NB4 (cell line): ENCODE results near the gene SRGAP1.

Experiments
- CTCF ChIP-seq: IDR thresholded peaks from one replicate; pipeline ENCODE4 v1.5.1; 2012; ENCODE audit warnings: low read depth, low read length
- MAX ChIP-seq: IDR thresholded peaks from 2 replicates; pipeline ENCODE4 v1.6.1; 2011; ENCODE audit warnings: low read depth, low read length
- MYC ChIP-seq: IDR thresholded peaks from 2 replicates; pipeline ENCODE4 v1.6.1; 2011; ENCODE audit warnings: low read depth, low read length
- POLR2A ChIP-seq: IDR thresholded peaks from 2 replicates; pipeline ENCODE4 v1.6.1; 2011; ENCODE audit warnings: mild to moderate bottlenecking; ENCODE audit not compliant: insufficient read length; ENCODE audit errors: extremely low read depth

GRCh38 chr12:64044191-64044590 lies 199.7 kb downstream of the SRGAP1 start:
- TF ChIP-seq CTCF (no peak), MAX (no peak), POLR2A (no peak), MYC (no peak)
